Natural killer cell (primary cell): ENCODE results near the gene CACUL1. TPM values are rescaled to one million over a fixed set of nuclear protein-coding genes. Genes with fewer than 3 reads are reported as not detected.

Experiments
- ATAC-seq, 3 donors: fragments of 150-1000 bp in 2 of 3; fragments of 200-7000 bp in 1 of 3; cut with Tn5 transposase; 1 replicate in 1 of 3; 2 replicates in 2 of 3; pipeline ENCODE4 v1.10.0; 2021; ENCODE audit warnings: mild to moderate bottlenecking in 2 of 3, moderate library complexity in 2 of 3
- DNase-seq, 2 donors: peaks; one replicate each; pipeline versions ENCODE4 v3.0.0 to v3.0.0-alpha.2; 2013 to 2021; ENCODE audit warnings: mixed read lengths in 1 of 2
- H3K27ac ChIP-seq: one replicate; pipeline ENCODE4 v1.5.1; 2013; ENCODE audit warnings: mild to moderate bottlenecking, low read length
- H3K27me3 ChIP-seq: one replicate; pipeline ENCODE4 v1.6.1; 2013; ENCODE audit warnings: low read length; ENCODE audit not compliant: control insufficient read depth, insufficient read depth
- H3K36me3 ChIP-seq: one replicate; pipeline ENCODE4 v1.6.1; 2013; ENCODE audit warnings: low read length; ENCODE audit not compliant: control insufficient read depth, insufficient read depth
- H3K4me1 ChIP-seq: one replicate; pipeline ENCODE4 v1.6.1; 2013; ENCODE audit warnings: low read length; ENCODE audit not compliant: control insufficient read depth, insufficient read depth
- H3K4me3 ChIP-seq: one replicate; pipeline ENCODE4 v1.5.1; 2013; ENCODE audit warnings: low read length
- H3K9me3 ChIP-seq: one replicate; pipeline ENCODE4 v1.6.1; 2013; ENCODE audit warnings: low read length; ENCODE audit not compliant: control insufficient read depth, insufficient read depth
- H3K27ac Mint-ChIP-seq, 2 donors: one replicate each; pipeline ENCODE4 v1.8.0; 2022; ENCODE audit warnings: mild to moderate bottlenecking in 2 of 2, mixed read lengths in 2 of 2, moderate library complexity in 1 of 2
- H3K27me3 Mint-ChIP-seq, 2 donors: one replicate each; pipeline ENCODE4 v1.8.0; 2022; ENCODE audit warnings: low read depth in 2 of 2, mixed read lengths in 2 of 2
- H3K36me3 Mint-ChIP-seq: one replicate; pipeline ENCODE4 v1.8.0; 2022; ENCODE audit warnings: mixed read lengths
- H3K4me1 Mint-ChIP-seq, 2 donors: one replicate each; pipeline ENCODE4 v1.8.0; 2022; ENCODE audit warnings: mixed read lengths in 2 of 2
- H3K4me3 Mint-ChIP-seq: one replicate; pipeline ENCODE4 v1.8.0; 2022; ENCODE audit warnings: mild to moderate bottlenecking, moderate library complexity, mixed read lengths
- H3K9me3 Mint-ChIP-seq, 2 donors: one replicate each; pipeline ENCODE4 v1.8.0; 2022; ENCODE audit warnings: mixed read lengths in 2 of 2
- WGBS: methylation state at CpG from one replicate; pipeline ENCODE4 v1.1.7; 2013; ENCODE audit warnings: missing lambda C conversion rate; ENCODE audit not compliant: insufficient coverage; 5-methylcytosine and 5-hydroxymethylcytosine counted together
- intact Hi-C: fragments of 100-400 bp; cut with micrococcal nuclease; formaldehyde crosslinking; loops from one replicate; pipeline ENCODE4 v1.14.2; 2022
- total RNA-seq, 4 donors: library from RNA; stranded (reverse); fragments of 120-200 nt in 1 of 4; gene quantifications; one replicate each; pipeline versions ENCODE4 v1.2.3 to v1.2.4, GENCODE V29; 2013 to 2022
- TF ChIP-seq, protein P1 (sequence below): fragments of 200-600 bp; IDR thresholded peaks from one replicate; pipeline ENCODE4 v1.8.0; 2022; ENCODE audit warnings: antibody characterized with exemption

Gene CACUL1
- total RNA-seq, 3 donors from 2014 or later (not counting 1 experiment from before 2014, with no cell fraction given) = 45.4 to 65.9 (median 47.6) TPM

DNA sequence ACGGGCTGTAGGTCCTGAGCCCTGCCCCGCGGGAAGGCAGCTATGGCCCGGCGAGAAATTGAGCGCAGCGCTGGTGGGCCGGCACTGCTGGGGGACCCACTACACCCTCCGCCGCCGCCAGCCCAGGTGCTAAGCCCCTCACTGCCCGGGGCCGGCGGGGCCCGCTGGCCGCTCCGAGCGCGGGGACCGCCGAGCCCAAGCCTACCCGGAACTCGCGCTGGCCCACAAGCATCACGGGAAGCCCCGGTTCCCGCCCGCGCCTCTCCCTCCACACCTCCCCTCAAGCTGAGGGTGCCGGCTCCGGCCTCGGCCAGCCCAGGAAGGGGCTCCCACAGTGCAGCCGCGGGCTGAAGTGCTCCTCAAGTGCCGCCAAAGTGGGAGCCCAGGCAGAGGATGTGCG lies 5.5 kb upstream of the CACUL1 start:
- no peak overlapping the region for H3K27ac Mint-ChIP-seq
- intact Hi-C loops = no loop called here
- peaks cover 5% of the 10 kb centered on the region for H3K27me3 ChIP-seq
- H3K9me3 ChIP-seq = no peaks in the 10 kb centered on the region
- H3K9me3 Mint-ChIP-seq = no peaks in the 10 kb centered on the region
- no peak overlapping the region for H3K4me3 Mint-ChIP-seq
- peaks cover 7% of the 10 kb centered on the region for H3K4me1 ChIP-seq
- H3K36me3 ChIP-seq = no peaks in the 10 kb centered on the region
- ATAC-seq (no peak), DNase-seq (no peak)
- H3K27me3 Mint-ChIP-seq = peaks cover 0 to 7% of the 10 kb centered on the region in 2 donors
- peaks cover 3 to 5% of the 10 kb centered on the region in 2 donors for H3K4me1 Mint-ChIP-seq
- no peak overlapping the region for H3K27ac ChIP-seq
- H3K36me3 Mint-ChIP-seq = no peaks in the 10 kb centered on the region
- 96% methylated on average over 36 of the region's 36 CpGs for WGBS
- TF ChIP-seq, protein P1, sequence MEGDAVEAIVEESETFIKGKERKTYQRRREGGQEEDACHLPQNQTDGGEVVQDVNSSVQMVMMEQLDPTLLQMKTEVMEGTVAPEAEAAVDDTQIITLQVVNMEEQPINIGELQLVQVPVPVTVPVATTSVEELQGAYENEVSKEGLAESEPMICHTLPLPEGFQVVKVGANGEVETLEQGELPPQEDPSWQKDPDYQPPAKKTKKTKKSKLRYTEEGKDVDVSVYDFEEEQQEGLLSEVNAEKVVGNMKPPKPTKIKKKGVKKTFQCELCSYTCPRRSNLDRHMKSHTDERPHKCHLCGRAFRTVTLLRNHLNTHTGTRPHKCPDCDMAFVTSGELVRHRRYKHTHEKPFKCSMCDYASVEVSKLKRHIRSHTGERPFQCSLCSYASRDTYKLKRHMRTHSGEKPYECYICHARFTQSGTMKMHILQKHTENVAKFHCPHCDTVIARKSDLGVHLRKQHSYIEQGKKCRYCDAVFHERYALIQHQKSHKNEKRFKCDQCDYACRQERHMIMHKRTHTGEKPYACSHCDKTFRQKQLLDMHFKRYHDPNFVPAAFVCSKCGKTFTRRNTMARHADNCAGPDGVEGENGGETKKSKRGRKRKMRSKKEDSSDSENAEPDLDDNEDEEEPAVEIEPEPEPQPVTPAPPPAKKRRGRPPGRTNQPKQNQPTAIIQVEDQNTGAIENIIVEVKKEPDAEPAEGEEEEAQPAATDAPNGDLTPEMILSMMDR = no peak
- no peak overlapping the region for H3K4me3 ChIP-seq

DNA sequence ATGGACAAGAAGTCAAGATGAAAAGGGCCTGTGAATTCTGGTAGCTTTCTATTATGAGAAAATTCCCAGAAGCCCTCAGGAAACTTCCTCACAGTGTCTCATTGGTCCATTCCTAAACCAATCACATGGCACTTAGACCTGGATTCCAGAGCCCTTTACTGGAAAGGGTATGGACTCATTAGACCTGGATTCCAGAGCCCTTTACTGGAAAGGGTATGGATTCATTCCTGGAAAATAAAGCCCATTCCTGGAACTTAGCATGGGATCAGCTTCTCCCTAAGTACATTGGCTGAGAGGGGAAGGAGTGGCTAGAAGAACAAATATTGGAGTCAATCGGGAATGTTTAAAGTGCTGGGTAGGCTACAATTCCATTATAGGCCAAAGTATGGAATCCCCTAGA lies 3.7 kb upstream of the CACUL1 start:
- Mint-ChIP-seq H3K27ac (no peak overlapping the region), H3K9me3 (no peaks in the 10 kb centered on the region), H3K27me3 (peaks cover 0 to 7% of the 10 kb centered on the region in 2 donors), H3K4me3 (no peak overlapping the region), H3K4me1 (peaks cover 13 to 20% of the 10 kb centered on the region in 2 donors), H3K36me3 (no peaks in the 10 kb centered on the region)
- Histone ChIP-seq H3K9me3 (no peaks in the 10 kb centered on the region), H3K4me3 (no peak overlapping the region), H3K4me1 (peaks cover 16% of the 10 kb centered on the region), H3K27me3 (peaks cover 5% of the 10 kb centered on the region), H3K36me3 (no peaks in the 10 kb centered on the region), H3K27ac (no peak overlapping the region)
- no peak for DNase-seq
- no CpG with 5 or more reads among the region's 1 CpG for WGBS
- ATAC-seq = no peak
- intact Hi-C loops = loop anchor here (10.0 kb wide), 1 partner anchor 836 kb away; the partner anchor contains the start of gene TIAL1
- TF ChIP-seq, protein P1 = no peak

DNA sequence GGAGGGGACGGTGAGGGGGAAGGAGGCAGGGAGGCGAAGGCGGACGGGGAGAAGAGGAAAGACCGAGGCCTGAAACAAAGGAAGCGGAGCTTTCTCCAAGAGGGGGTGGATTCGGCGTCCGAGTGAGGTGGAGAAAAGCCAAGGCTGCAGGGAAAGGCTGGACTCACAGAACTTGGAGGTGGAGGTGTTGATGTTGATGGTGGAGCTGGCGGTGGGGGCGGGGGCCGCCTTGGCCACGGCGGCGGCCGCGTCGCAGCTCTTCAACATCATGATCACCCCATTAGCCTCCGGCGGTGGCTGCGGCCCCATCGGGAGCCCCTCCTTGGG lies 578 bp downstream of the CACUL1 start:
- H3K36me3 Mint-ChIP-seq = no peaks in the 10 kb centered on the region
- H3K9me3 ChIP-seq = no peaks in the 10 kb centered on the region
- no peaks in the 10 kb centered on the region for H3K9me3 Mint-ChIP-seq
- peaks cover 0 to 7% of the 10 kb centered on the region in 2 donors for H3K27me3 Mint-ChIP-seq
- peak overlapping the region; percentile 92 to 95 for H3K27ac Mint-ChIP-seq
- H3K27ac ChIP-seq = peak overlapping the region; percentile 91
- ATAC-seq (peak in 2 of 3 donors; percentile 0 to 2), DNase-seq (peak; percentile 44 to 59)
- WGBS = under 1% methylated on average over 22 of the region's 22 CpGs
- intact Hi-C loops = loop anchor here (1.0 to 10.0 kb wide), 3 partner anchors 19 to 841 kb away; partner anchors contain the start of gene TIAL1
- peak overlapping the region; percentile 90 for H3K4me3 Mint-ChIP-seq
- no peaks in the 10 kb centered on the region for H3K36me3 ChIP-seq
- TF ChIP-seq, protein P1 = no peak
- H3K4me1 ChIP-seq = peaks cover 19% of the 10 kb centered on the region
- H3K4me3 ChIP-seq = peak overlapping the region; percentile 97
- peaks cover 38 to 39% of the 10 kb centered on the region in 2 donors for H3K4me1 Mint-ChIP-seq
- peaks cover 5% of the 10 kb centered on the region for H3K27me3 ChIP-seq
